Umbilical cord (tissue), 2 donors: ENCODE data around the gene LIME1. TPM values are rescaled to one million over a fixed set of nuclear protein-coding genes. Genes with fewer than 3 reads are reported as not detected.

ENCODE experiments used
- DNase-seq: peaks from one replicate; pipeline ENCODE4 v3.0.0-alpha.2; 2015; ENCODE audit warnings: low spot score
- total RNA-seq: library from RNA; depleted of rRNA; stranded (reverse); fragments of >200 nt; gene quantifications from one replicate; pipeline ENCODE4 v1.2.3, GENCODE V29; 2014; ENCODE audit warnings: low replicate concordance; ENCODE audit not compliant: insufficient read depth

The LIME1 gene
- total RNA-seq, 1 donor from 2014 or later, result 1.2 TPM

GRCh38 chr20:63696628-63697356, 39.7 kb upstream of the LIME1 start, which contains the start of gene TNFRSF6B:
Gene TNFRSF6B (plus strand): TSS chr20:63696652. CDS start chr20:63696768, 116 bp downstream.
- DNase-seq, result no peak

DNA sequence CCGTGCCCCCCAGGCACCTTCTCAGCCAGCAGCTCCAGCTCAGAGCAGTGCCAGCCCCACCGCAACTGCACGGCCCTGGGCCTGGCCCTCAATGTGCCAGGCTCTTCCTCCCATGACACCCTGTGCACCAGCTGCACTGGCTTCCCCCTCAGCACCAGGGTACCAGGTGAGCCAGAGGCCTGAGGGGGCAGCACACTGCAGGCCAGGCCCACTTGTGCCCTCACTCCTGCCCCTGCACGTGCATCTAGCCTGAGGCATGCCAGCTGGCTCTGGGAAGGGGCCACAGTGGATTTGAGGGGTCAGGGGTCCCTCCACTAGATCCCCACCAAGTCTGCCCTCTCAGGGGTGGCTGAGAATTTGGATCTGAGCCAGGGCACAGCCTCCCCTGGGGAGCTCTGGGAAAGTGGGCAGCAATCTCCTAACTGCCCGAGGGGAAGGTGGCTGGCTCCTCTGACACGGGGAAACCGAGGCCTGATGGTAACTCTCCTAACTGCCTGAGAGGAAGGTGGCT, 39.1 kb upstream of the LIME1 start:
- DNase-seq, result no peak

DNA sequence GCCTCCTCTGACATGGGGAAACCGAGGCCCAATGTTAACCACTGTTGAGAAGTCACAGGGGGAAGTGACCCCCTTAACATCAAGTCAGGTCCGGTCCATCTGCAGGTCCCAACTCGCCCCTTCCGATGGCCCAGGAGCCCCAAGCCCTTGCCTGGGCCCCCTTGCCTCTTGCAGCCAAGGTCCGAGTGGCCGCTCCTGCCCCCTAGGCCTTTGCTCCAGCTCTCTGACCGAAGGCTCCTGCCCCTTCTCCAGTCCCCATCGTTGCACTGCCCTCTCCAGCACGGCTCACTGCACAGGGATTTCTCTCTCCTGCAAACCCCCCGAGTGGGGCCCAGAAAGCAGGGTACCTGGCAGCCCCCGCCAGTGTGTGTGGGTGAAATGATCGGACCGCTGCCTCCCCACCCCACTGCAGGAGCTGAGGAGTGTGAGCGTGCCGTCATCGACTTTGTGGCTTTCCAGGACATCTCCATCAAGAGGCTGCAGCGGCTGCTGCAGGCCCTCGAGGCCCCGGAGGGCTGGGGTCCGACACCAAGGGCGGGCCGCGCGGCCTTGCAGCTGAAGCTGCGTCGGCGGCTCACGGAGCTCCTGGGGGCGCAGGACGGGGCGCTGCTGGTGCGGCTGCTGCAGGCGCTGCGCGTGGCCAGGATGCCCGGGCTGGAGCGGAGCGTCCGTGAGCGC, 38.5 kb upstream of the LIME1 start:
- no peak for DNase-seq

GRCh38 chr20:63698739-63699465, 37.6 kb upstream of the LIME1 start:
- no peak for DNase-seq

DNA sequence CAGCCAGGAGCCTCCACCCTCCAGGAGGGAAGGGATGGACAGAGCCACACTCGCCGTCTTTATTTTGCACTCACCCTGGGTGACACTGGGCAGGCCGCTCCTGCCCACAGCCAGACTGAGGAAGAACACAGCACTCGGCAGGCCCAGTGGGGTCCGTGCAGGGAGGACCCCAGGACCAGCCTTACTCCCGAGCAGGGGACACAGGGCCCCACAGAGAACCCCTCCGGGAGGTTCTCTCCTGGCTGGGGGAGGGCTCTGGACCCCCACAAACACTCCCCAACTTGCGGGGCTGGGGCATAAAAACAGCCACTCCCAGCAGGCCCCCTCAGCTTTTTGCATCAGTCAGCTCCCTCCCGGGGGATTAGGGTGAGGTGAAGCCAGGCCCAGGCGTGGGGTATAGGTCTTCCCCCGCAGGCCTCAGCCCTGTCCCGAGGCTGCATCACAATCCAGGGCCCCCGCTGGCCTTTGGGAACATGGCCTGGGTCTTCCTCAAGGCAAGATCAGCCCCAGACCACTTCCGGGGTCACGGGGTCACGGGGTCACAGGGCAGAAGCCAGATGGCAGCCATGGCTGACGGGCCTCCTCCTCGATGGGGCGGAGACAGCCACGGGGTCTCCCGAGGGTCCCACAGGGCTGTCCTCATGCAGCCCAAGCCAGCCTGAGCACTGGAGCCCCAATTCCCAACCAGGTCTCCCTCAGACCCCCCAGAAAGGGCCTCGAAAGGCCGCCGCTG, 36.8 kb upstream of the LIME1 start:
- DNase-seq, result no peak

- DNase-seq, result no peak
These were observed 36.0 kb upstream of the LIME1 start for GRCh38 chr20:63700199-63701050.

DNA sequence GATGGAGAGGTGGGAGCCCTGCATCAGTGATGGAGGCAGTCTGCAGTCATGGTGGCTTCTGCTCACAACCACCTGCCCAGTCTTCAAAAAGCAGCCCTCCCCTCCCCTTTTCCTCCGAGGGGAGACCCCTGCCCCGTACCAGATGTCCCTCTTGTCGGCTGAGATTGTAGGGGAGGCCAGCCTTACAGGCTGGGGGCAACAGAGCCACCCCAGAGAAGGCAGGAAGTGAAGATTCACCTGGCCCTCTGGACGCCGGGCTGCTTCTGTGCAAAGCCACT, 35.5 kb upstream of the LIME1 start:
- DNase-seq, result no peak

- DNase-seq, result no peak
These were observed 35.0 kb upstream of the LIME1 start for GRCh38 chr20:63701329-63702035.

- no peak for DNase-seq
These were observed 34.3 kb upstream of the LIME1 start for GRCh38 chr20:63702036-63702665.

DNA sequence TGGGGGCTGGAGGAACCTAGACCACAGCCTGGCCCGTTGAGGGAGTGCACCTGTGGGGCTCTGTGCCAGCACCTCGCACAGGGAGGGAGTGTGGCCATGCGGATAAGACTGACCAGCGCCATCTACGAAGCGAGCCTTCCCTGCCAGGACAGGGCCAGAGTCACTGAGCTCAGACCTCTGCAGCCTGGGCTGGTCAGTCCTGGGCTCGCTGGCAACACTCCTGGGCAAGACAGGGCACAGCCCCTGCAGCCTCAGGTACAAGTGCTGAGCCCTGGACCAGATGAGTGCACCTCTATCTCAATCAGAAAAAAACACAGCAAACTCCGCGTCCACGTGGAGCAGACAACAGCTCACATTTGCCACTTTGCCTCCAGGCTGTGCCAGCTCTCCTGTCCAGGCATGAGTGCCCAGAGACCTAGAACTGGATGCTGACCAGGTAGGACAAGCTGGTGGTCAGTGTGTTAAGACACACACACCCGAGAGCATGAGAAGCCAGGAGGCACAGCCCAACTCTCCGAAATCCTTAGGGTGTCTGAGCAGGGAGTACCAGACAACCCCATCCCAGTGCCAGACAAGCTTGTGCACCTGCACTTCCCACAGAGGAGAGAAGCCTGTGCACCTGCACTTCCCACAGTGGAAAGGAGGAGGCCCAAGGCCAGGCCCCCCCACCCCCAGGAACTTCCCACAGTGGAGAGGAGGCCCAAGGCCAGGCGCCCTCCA, 33.6 kb upstream of the LIME1 start:
- no peak for DNase-seq

DNA sequence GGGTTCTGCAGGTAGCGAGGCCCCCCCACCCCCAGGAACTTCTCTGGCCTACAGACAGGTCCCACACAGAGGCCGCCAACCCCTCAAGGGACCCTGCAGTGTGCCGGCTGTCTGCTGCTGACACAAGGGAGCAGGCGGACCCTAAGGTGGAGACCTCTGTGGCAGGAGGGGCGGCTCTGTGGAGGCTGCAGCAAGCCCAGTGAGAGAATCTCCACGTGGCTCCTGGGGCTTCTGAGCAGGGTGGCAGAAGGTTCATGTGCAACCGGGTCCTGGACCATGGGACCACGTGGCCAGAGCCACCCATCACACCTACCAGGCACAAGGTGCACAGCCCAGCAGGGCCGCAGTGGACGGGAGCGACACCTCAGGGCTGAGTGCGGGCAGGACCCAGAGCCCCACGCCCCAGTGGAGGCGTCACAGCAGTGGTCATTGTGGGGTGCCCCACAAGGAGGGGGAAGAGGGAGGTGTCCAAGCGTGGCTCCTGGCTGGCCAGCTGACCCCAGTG, 32.9 kb upstream of the LIME1 start:
- no peak for DNase-seq

- DNase-seq, result no peak
These were observed 32.3 kb upstream of the LIME1 start for GRCh38 chr20:63703976-63704748.

DNA sequence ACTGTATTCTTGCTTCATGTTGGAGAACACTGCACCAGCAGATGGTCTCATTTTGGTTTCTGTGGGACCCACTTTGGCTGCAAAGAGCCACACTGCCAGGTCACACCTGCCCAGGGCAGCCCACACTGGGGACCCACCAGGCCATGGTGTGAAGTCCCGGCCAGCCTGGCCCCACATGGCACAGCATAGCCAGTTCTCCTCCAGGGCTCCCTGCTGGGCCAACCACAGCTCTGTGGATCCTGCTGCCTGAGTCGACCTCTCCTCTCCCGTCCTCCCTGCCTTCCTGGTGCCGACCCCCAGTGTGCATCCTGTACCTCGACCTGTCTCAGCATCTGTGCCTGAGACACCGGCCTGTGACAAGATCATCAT, 31.7 kb upstream of the LIME1 start:
- no peak for DNase-seq

DNA sequence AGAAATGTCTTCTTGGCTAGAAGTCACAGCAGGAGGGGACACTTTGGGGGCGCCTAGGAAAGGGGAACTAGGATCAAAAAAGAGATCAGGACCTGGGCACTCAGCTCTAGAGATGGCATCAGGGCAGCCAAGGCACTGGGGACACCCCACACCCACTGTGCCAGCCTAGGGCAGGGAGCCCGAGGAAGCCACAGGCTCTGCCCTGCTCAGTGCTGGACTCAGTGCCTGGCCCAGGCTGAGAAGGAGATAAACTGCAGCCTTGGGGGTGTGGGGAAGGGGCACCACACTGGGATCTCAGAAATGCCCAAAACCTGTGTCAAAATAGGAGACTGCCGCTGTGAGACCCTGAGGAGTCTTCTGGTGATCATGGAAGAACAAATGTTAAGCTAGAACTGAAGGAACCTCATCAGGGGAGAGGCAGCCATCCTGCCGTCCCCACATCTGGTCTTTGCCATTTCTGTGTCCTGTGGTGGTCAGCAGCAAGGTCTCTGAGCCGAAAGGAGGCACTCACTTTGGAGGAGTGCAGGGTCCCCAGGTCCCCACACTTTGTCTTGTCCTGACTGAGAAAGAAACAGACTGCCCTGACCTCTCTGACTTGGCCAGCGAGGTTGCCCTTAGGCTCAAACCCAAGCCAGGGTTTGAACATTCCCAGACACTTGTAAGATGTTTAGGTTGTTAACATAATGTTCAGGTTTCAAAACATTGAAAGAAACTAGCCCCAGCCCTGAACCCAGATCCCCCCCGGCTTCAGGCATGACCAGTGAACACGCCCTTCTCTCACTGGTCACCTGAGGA, 31.0 kb upstream of the LIME1 start:
- DNase-seq, result no peak

- no peak for DNase-seq
These were observed 30.3 kb upstream of the LIME1 start for GRCh38 chr20:63706027-63706695.

- DNase-seq, result no peak
These were observed 29.5 kb upstream of the LIME1 start for GRCh38 chr20:63706852-63707557.
